ENCODE results near the gene GDI1.

DNA sequence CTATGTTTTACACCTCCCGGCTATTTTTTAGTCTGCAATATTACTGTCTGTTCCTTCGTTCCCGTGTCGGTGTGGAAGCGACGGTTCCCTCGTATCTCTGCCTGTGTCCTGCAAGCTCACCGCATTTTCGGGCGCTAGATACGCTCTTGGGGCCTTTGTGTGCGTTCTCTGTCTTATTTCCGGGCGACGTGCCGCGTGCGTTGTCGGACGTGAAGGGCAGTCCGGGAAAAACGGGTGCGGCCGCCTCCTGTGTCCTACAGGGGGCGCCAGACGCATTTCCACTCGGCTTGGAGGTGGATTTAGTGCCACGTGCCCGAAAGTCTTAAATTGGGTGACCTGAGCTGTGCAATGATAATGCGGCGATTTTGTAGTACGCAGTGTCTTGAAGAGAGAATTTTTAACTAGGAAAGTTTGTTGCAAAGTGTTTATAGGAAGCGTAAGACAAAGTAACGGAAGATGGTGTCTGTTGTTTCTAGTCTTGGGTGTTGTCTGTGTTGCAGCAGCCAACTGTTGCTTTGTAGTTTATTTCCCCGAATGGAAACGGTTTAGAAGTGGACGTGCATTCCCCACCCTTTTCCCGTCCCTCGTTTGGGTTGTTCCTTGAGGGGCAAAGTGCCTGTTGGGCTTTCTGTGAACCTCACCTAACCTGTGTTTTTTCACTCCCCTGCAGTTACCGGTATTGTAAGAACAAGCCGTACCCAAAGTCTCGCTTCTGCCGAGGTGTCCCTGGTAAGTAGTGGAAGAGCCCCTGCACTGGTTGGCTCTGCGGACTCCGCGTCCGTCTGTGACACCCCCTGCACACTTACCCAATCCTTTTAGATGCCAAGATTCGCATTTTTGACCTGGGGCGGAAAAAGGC is 38.1 kb upstream of the GDI1 start:
- TF ChIP-seq TAF1 (IDR thresholded peaks at IDR 0.05; ENCODE audit: borderline replicate concordance, low read depth, low read length) (0 out of 2 replicates have a peak, but pooled peaks have one; percentile 20), POLR2A (IDR thresholded peaks at IDR 0.05; ENCODE audit: low read depth, low read length) (peak; percentile 30; the same call in 1 of the 2 replicates)
